GM12875 (cell line): ENCODE results near the gene HERC4.

Experiments used
- H3K4me3 ChIP-seq: one replicate; pipeline ENCODE4 v1.5.1; 2011; ENCODE audit warnings: low read depth, low read length, control low read depth
- CTCF ChIP-seq: IDR thresholded peaks from 2 replicates; pipeline ENCODE4 v1.5.1; 2011; ENCODE audit warnings: low read depth, mild to moderate bottlenecking, control low read depth, inconsistent platforms, low read length, moderate library complexity, borderline replicate concordance; ENCODE audit not compliant: insufficient read depth

Gene HERC4

DNA sequence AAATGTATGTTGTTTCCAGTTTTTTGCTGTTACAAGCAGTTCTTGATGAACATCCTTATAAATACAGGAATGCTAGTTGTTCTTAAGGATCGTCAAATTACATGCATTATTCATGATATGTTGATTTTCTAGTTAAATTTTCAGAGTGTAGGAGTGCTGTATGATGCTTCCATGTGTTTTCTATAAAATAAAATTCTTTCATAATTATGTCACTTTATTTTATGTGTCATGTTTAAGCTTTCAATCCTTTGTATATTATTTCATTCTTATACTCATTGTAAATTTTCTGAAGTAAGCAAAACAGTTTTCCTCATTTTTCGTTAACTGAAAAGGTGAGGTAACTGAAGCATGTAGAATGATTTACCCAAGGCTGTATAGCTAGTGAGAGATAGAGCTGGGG is 17.4 kb upstream of the HERC4 start:
- no peak overlapping the region for H3K4me3 ChIP-seq
- no peak for TF ChIP-seq CTCF

- TF ChIP-seq CTCF: no peak
- H3K4me3 ChIP-seq: no peak overlapping the region
Measured at GRCh38 chr10:68090586-68090985, 15.5 kb upstream of the HERC4 start.

DNA sequence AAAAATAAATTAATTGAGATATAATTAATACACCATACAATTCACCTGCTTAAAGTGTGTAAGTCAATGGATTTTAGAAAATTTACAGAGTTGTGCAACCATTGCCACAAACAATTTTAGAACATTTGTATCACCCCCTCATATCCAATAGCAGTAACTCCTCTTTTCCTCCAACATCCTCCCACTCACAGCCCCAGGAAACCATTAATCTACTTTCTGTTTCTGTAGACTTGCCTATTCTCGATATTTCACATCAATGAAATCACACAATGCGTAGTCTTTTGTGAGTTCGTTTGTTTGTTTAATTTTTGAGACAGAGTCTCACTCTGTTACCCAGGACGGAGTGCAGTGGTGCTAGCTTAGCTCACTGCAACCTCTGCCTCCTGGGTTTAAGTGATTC is 13.7 kb upstream of the HERC4 start:
- TF ChIP-seq CTCF: no peak
- H3K4me3 ChIP-seq: no peak overlapping the region

DNA sequence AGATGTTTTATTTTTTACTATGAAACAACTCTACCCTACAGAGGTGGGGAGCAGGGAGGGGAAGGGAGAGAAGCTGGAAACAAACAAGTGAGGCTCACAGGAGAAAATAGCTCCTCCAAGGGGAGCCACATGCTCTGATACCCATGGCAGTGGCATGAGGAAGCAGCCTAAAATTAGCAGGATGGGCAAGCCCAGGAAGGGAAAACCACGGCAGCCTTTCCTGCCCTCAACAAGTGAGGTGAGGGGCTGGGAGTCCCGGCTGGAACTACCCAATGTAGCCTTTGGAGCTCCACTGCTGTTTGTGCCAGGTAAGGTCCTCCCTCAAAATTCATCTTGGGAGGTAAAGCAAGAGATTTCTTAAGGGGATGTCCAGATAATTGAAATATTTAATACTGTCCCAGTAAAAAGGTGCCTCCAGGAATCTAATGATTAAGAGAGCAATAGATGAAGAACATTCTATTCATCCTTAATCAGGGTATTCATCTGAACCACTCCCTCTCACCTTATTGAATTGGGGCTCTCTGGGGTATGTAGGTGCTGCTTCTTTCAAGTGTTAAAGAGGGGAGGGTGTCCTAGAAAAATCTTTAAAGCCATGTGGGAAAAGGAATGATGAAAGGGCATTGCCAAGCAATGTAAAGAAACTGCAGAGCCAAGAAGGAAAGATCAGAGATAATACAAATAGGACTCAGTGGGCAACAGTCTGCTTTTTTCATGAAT is 12.8 kb upstream of the HERC4 start:
- H3K4me3 ChIP-seq: no peak overlapping the region
- no peak for TF ChIP-seq CTCF

DNA sequence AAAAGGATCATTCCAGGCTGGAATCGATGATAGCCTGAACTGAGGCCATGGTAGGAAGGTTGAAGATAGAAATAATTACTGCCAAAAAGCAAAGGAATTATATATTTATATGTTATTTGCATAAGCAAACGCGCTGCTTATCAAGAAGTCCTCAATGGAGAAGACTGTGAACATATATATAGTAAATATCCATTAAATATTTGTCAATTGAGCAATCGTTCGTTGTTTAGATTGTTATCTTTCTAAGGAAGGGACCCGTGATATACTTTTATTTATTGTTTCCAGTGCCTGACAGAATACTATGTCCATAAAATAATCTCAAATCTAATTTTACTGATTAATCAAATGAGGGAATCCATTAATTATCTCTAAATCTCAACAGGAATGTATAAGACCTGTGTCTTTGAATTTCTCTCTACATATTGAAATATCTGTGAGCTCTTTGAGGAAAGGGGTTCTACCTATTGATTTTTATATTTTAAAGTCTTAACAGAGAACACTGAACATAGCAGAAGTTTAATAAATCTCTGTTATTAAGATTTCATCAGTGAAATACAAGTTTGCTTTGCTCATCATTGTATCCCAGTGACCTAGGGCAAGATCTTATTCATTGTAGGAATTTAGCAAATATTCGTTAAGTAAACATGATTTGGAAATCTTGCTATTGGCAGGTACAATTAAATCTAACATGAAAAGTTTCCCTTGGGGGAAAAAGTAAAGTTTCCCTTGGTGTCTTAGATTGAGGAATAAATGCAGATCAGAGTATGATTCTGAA is 12.0 kb upstream of the HERC4 start:
- no peak overlapping the region for H3K4me3 ChIP-seq
- TF ChIP-seq CTCF: no peak

DNA sequence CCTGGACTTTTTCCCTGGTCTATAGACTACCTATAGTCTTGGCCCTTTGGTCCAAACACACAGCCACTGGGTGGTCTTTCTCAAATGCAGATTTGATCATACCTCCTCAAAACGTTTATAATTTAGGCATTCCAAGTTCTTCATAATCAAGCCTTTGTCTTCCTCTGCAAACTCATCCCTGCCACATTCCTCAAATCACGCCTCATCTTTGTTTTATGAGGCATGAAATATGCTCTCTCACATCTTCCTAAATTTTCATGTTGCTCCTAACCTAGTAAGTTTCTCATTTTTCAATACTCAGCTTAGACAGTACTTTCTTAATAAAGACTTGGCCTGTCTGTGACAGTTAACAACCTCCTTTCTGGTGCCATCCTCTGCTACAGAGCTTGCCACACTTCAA is 10.9 kb upstream of the HERC4 start:
- H3K4me3 ChIP-seq: no peak overlapping the region
- TF ChIP-seq CTCF: no peak

GRCh38 chr10:68084469-68084868 is 9.4 kb upstream of the HERC4 start:
- no peak for TF ChIP-seq CTCF
- no peak overlapping the region for H3K4me3 ChIP-seq
